H9 (cell line): ENCODE data around the gene RBM46. TPM values are rescaled to one million over a fixed set of nuclear protein-coding genes. Genes with fewer than 3 reads are reported as not detected.

Experiments
- DNase-seq: peaks from one replicate; pipeline ENCODE4 v3.0.0-alpha.2; 2017
- H2AFZ ChIP-seq: one replicate; pipeline ENCODE4 v1.6.1; 2013; ENCODE audit warnings: mild to moderate bottlenecking, low read length, control low read depth, moderate library complexity
- H2AK5ac ChIP-seq: 2 replicates; pipeline ENCODE4 v1.6.1; 2013; ENCODE audit warnings: low read length, control low read depth, mixed read lengths; ENCODE audit not compliant: insufficient read length
- H2BK120ac ChIP-seq: one replicate; pipeline ENCODE4 v1.6.1; 2013; ENCODE audit warnings: low read depth, mild to moderate bottlenecking, low read length, control low read depth, inconsistent platforms; ENCODE audit not compliant: poor library complexity, severe bottlenecking
- H2BK12ac ChIP-seq: 2 replicates; pipeline ENCODE4 v1.6.1; 2013; ENCODE audit warnings: low read length, control low read depth, mixed read lengths, low read depth; ENCODE audit not compliant: insufficient read length
- H2BK15ac ChIP-seq: 2 replicates; pipeline ENCODE4 v1.6.1; 2013; ENCODE audit warnings: low read depth, low read length, control low read depth
- H2BK20ac ChIP-seq: one replicate; pipeline ENCODE4 v1.6.1; 2013; ENCODE audit warnings: low read depth, mild to moderate bottlenecking, low read length, control low read depth, inconsistent platforms; ENCODE audit not compliant: poor library complexity, severe bottlenecking
- H2BK5ac ChIP-seq: 2 replicates; pipeline ENCODE4 v1.6.1; 2013; ENCODE audit warnings: low read length, control low read depth, mixed read lengths; ENCODE audit not compliant: insufficient read length
- H3K14ac ChIP-seq: 2 replicates; pipeline ENCODE4 v1.6.1; 2013; ENCODE audit warnings: low read length, control low read depth; ENCODE audit not compliant: insufficient read depth
- H3K18ac ChIP-seq: 2 replicates; pipeline ENCODE4 v1.6.1; 2013; ENCODE audit warnings: low read depth, mild to moderate bottlenecking, mixed read lengths, low read length, control low read depth; ENCODE audit not compliant: insufficient read length
- H3K23ac ChIP-seq: 2 replicates; pipeline ENCODE4 v1.6.1; 2013; ENCODE audit warnings: low read length, control low read depth, mixed read lengths, low read depth; ENCODE audit not compliant: insufficient read length
- H3K23me2 ChIP-seq: 2 replicates; pipeline ENCODE4 v1.6.1; 2013; ENCODE audit warnings: low read depth, mild to moderate bottlenecking, mixed read lengths, low read length, control low read depth; ENCODE audit not compliant: insufficient read length, poor library complexity, severe bottlenecking
- H3K27ac ChIP-seq: 2 replicates; pipeline ENCODE4 v1.5.1; 2013; ENCODE audit warnings: low read length, control low read depth, mixed read lengths, low read depth; ENCODE audit not compliant: insufficient read length
- H3K27me3 ChIP-seq: 2 replicates; pipeline ENCODE4 v1.6.1; 2013; ENCODE audit warnings: low read length, control low read depth, inconsistent platforms; ENCODE audit not compliant: insufficient read depth
- H3K4ac ChIP-seq: 2 replicates; pipeline ENCODE4 v1.6.1; 2013; ENCODE audit warnings: low read depth, mild to moderate bottlenecking, control low read depth, inconsistent platforms, low read length, moderate library complexity
- H3K4me1 ChIP-seq: 2 replicates; pipeline ENCODE4 v1.6.1; 2013; ENCODE audit warnings: low read length, control low read depth, inconsistent platforms; ENCODE audit not compliant: insufficient read depth
- H3K4me2 ChIP-seq: 2 replicates; pipeline ENCODE4 v1.6.1; 2013; ENCODE audit warnings: low read length, control low read depth, mixed read lengths; ENCODE audit not compliant: insufficient read length, insufficient read depth
- H3K56ac ChIP-seq: 2 replicates; pipeline ENCODE4 v1.6.1; 2013; ENCODE audit warnings: low read depth, mild to moderate bottlenecking, mixed read lengths, low read length, control low read depth; ENCODE audit not compliant: insufficient read length
- H3K79me1 ChIP-seq: 2 replicates; pipeline ENCODE4 v1.6.1; 2013; ENCODE audit warnings: low read depth, mild to moderate bottlenecking, moderate library complexity, low read length, control low read depth, inconsistent platforms; ENCODE audit not compliant: insufficient read depth, poor library complexity, severe bottlenecking
- H3K79me2 ChIP-seq: 2 replicates; pipeline ENCODE4 v1.6.1; 2013; ENCODE audit warnings: low read length, control low read depth, inconsistent platforms; ENCODE audit not compliant: insufficient read depth
- H3K9ac ChIP-seq: 2 replicates; pipeline ENCODE4 v1.6.1; 2013; ENCODE audit warnings: low read length, control low read depth, mixed read lengths; ENCODE audit not compliant: insufficient read length; ENCODE audit errors: extremely low read depth
- H3K9me3 ChIP-seq: one replicate; pipeline ENCODE4 v1.6.1; 2013; ENCODE audit warnings: low read depth, low read length, inconsistent platforms; ENCODE audit not compliant: control insufficient read depth
- H3T11ph ChIP-seq: one replicate; pipeline ENCODE4 v1.6.1; 2013; ENCODE audit warnings: mild to moderate bottlenecking, low read length, control low read depth, inconsistent platforms
- H4K20me1 ChIP-seq: one replicate; pipeline ENCODE4 v1.6.1; 2013; ENCODE audit not compliant: control insufficient read depth, insufficient read length, insufficient read depth
- H4K5ac ChIP-seq: 2 replicates; pipeline ENCODE4 v1.6.1; 2013; ENCODE audit warnings: low read depth, mild to moderate bottlenecking, mixed read lengths, low read length, control low read depth; ENCODE audit not compliant: insufficient read length
- H4K8ac ChIP-seq: replicated peaks from 2 replicates; pipeline ENCODE4 v1.6.1; 2013; ENCODE audit warnings: low read length, control low read depth, mixed read lengths, low read depth; ENCODE audit not compliant: insufficient read length
- H4K91ac ChIP-seq: 2 replicates; pipeline ENCODE4 v1.6.1; 2013; ENCODE audit warnings: low read depth, mild to moderate bottlenecking, moderate library complexity, mixed read lengths, low read length, control low read depth; ENCODE audit not compliant: insufficient read length
- H3K27ac Mint-ChIP-seq, 3 experiments: 2 replicates in 2 of 3; 3 replicates in 1 of 3; pipeline ENCODE4 v1.8.0; 2020 to 2021; ENCODE audit warnings: mixed read lengths in 3 of 3, mild to moderate bottlenecking in 1 of 3, moderate library complexity in 1 of 3
- H3K27me3 Mint-ChIP-seq: 2 replicates; pipeline ENCODE4 v1.8.0; 2021; ENCODE audit warnings: low read depth, mild to moderate bottlenecking, moderate library complexity, mixed read lengths
- H3K36me3 Mint-ChIP-seq, 3 experiments: 2 replicates in 2 of 3; 3 replicates in 1 of 3; pipeline ENCODE4 v1.8.0; 2020 to 2021; ENCODE audit warnings: low read depth in 3 of 3, mixed read lengths in 3 of 3; ENCODE audit not compliant: insufficient read depth in 1 of 3
- H3K4me1 Mint-ChIP-seq, 2 experiments: 2 replicates each; pipeline ENCODE4 v1.8.0; 2020; ENCODE audit warnings: mixed read lengths in 2 of 2
- H3K4me3 Mint-ChIP-seq, 2 experiments: 2 replicates in 1 of 2; 3 replicates in 1 of 2; pipeline ENCODE4 v1.8.0; 2020 to 2021; ENCODE audit warnings: mild to moderate bottlenecking in 2 of 2, mixed read lengths in 2 of 2, moderate library complexity in 1 of 2
- H3K9me3 Mint-ChIP-seq, 2 experiments: 2 replicates in 1 of 2; 3 replicates in 1 of 2; pipeline ENCODE4 v1.8.0; 2020; ENCODE audit warnings: mild to moderate bottlenecking in 2 of 2, mixed read lengths in 2 of 2, moderate library complexity in 1 of 2
- WGBS: extraction: QIAGEN DNeasy Blood & Tissue Kit; methylation state at CpG from one replicate; pipeline ENCODE4 v1.1.7; 2013; ENCODE audit warnings: missing lambda C conversion rate, low lambda C conversion rate, mixed read lengths; ENCODE audit not compliant: insufficient read length; ENCODE audit errors: extremely low coverage; 5-methylcytosine and 5-hydroxymethylcytosine counted together
- total RNA-seq: library from RNA; stranded (reverse); gene quantifications from 2 replicates; pipeline ENCODE4 v1.2.1, GENCODE V29; 2021
- TF ChIP-seq, protein P1 (sequence below): fragments of 200-600 bp; sonication (generic); conservative IDR thresholded peaks from 3 replicates; pipeline ENCODE4 v1.8.0; 2021; ENCODE audit warnings: antibody characterized with exemption, mild to moderate bottlenecking

Gene RBM46
- total RNA-seq, 1 experiment from 2014 or later, result 0.17 TPM

DNA sequence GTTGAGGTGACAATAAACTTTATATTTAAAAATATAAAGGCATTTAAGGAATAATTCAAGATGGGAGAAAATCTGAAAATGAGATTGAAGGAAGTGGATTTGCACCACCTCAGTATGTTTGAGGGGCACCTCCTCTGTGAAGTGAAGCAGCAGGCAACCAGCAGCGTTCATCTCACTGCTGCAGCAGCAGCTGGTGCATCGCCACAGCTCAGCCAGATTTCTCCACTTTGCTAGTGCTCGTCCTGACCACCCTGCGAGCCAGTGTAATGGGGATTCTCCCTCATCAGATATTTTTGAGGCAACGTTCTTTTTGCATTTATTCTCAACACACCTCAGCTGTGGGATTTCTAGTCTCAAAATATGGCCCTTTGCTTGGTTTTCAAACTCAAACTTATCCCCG, 23.4 kb upstream of the RBM46 start:
- Histone ChIP-seq H3T11ph (no peak overlapping the region), H3K14ac (0 out of 2 replicates have a peak overlapping the region, but pooled peaks have one; percentile 26), H3K4me2 (no peak overlapping the region), H3K27me3 (no peaks in the 10 kb centered on the region), H2BK15ac (no peak overlapping the region), H4K8ac (no peak overlapping the region), H4K20me1 (no peaks in the 10 kb centered on the region), H3K9ac (no peak overlapping the region), H3K4me1 (no peaks in the 10 kb centered on the region), H2AFZ (no peak overlapping the region), H3K79me1 (no peaks in the 10 kb centered on the region), H4K91ac (no peak overlapping the region), H2BK120ac (no peak overlapping the region), H3K4ac (no peak overlapping the region), H2BK12ac (no peak overlapping the region), H3K27ac (no peak overlapping the region), H2AK5ac (no peak overlapping the region), H3K23ac (no peak overlapping the region), H2BK5ac (no peak overlapping the region), H3K79me2 (no peaks in the 10 kb centered on the region), H3K18ac (no peak overlapping the region), H3K23me2 (no peaks in the 10 kb centered on the region), H2BK20ac (no peak overlapping the region), H3K9me3 (no peaks in the 10 kb centered on the region), H4K5ac (no peak overlapping the region), H3K56ac (no peak overlapping the region)
- WGBS, result no CpG with 5 or more reads among the region's 6 CpGs
- no peaks in the 10 kb centered on the region; the same call in none of the 2 replicates for H3K27me3 Mint-ChIP-seq
- no peak overlapping the region for H3K27ac Mint-ChIP-seq
- DNase-seq, result no peak
- peaks cover 0 to 6% of the 10 kb centered on the region in 2 experiments; a peak in 1 of 4 replicates for H3K4me1 Mint-ChIP-seq
- H3K9me3 Mint-ChIP-seq, result no peaks in the 10 kb centered on the region
- TF ChIP-seq, protein P1, sequence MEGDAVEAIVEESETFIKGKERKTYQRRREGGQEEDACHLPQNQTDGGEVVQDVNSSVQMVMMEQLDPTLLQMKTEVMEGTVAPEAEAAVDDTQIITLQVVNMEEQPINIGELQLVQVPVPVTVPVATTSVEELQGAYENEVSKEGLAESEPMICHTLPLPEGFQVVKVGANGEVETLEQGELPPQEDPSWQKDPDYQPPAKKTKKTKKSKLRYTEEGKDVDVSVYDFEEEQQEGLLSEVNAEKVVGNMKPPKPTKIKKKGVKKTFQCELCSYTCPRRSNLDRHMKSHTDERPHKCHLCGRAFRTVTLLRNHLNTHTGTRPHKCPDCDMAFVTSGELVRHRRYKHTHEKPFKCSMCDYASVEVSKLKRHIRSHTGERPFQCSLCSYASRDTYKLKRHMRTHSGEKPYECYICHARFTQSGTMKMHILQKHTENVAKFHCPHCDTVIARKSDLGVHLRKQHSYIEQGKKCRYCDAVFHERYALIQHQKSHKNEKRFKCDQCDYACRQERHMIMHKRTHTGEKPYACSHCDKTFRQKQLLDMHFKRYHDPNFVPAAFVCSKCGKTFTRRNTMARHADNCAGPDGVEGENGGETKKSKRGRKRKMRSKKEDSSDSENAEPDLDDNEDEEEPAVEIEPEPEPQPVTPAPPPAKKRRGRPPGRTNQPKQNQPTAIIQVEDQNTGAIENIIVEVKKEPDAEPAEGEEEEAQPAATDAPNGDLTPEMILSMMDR, result no peak
- H3K36me3 Mint-ChIP-seq, result no peaks in the 10 kb centered on the region; a peak in 2 of 7 replicates
- no peak overlapping the region for H3K4me3 Mint-ChIP-seq
